ENCODE measurements around the gene PUM2. TPM values are rescaled to one million over a fixed set of nuclear protein-coding genes. Genes with fewer than 3 reads are reported as not detected.
"Not testable (repeated sequence)": the region's sequence is repeated elsewhere in the genome, so short reads cannot be mapped to it uniquely, and the experiment has no call there.

Gene PUM2
- polyA plus RNA-seq, 10 donors: 48.5 to 73.3 (median 61.9) TPM

- DNase-seq: no peak
Observed at GRCh38 chr2:20294231-20294630, 56.4 kb downstream of the PUM2 start.

- no peak for DNase-seq
Observed at GRCh38 chr2:20292984-20293383, 57.7 kb downstream of the PUM2 start.

GRCh38 chr2:20291846-20292408, 58.7 kb downstream of the PUM2 start:
- DNase-seq: no peak

GRCh38 chr2:20291106-20291564, 59.5 kb downstream of the PUM2 start:
- DNase-seq: peak; percentile 32 to 72 (median 62)

- no peak for DNase-seq
Observed at GRCh38 chr2:20288642-20289340, 61.9 kb downstream of the PUM2 start.

- peak; percentile 45 to 88 (median 70) for DNase-seq
Observed at GRCh38 chr2:20282916-20283592, 67.6 kb downstream of the PUM2 start.

GRCh38 chr2:20281876-20282275, 68.8 kb downstream of the PUM2 start:
- DNase-seq: peak in 2 of 3 donors; percentile 3 to 44

- DNase-seq: no peak
Observed at GRCh38 chr2:20273042-20273441, 77.6 kb downstream of the PUM2 start.

DNA sequence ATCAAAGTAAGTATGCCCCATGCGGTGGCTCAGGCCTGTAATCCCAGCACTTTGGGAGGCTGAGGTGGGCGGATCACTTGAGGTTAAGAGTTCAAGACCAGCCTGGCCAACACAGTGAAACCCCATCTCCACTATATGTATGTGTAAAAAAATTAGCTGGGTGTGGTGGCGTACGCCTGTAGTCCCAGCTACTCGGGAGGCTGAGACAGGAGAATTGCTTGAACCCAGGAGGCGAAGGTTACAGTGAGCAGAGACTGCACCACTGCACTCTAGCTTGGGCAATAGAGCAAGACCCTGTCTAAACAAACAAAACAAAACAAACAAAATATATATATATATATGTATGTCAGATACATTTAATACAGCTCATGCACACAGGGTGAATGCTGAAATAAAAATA, 82.3 kb downstream of the PUM2 start:
- DNase-seq: not testable (repeated sequence)

DNA sequence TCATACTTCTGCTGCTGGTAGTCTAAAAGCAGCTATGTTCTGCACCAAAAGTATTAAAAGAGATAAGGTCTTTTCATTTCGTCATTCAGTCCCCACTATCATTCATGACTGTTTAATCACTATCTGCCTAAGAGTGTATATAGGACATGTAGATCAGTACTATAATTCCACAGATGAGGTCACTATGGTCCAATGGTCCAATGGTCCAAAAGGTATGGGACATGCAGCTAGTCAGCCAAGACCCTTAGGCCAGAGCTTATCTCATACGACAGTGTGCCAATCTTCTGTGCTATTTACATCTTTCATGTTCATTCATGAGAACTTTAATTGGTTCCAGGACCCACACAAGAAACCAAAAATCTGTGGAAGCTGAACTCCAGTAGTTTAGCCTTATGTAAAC, 83.1 kb downstream of the PUM2 start:
- no peak for DNase-seq

- DNase-seq: no peak
Observed at GRCh38 chr2:20264629-20265028, 86.0 kb downstream of the PUM2 start.

GRCh38 chr2:20257411-20257810, 93.2 kb downstream of the PUM2 start:
- DNase-seq: no peak

DNA sequence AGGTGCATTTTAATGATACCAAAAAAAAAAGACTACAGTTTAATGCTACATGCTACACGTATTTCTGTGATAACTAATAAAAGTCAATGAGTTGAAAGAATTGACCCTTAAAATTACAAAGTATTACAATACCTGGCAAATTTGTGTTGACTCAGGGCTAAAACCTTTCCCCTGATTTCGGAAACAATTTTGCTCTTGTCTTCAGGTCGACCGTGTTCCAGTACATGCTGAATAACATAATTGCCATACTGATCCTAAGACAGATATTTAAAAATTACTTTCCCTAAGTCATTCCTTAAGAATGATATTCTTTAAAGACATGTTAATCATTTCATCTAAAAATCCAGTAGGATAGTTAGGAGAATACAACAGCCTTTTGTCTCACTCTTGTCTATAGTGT, 95.9 kb downstream of the PUM2 start:
- DNase-seq: no peak

GRCh38 chr2:20250436-20250835, 100.2 kb downstream of the PUM2 start:
- no peak for DNase-seq

DNA sequence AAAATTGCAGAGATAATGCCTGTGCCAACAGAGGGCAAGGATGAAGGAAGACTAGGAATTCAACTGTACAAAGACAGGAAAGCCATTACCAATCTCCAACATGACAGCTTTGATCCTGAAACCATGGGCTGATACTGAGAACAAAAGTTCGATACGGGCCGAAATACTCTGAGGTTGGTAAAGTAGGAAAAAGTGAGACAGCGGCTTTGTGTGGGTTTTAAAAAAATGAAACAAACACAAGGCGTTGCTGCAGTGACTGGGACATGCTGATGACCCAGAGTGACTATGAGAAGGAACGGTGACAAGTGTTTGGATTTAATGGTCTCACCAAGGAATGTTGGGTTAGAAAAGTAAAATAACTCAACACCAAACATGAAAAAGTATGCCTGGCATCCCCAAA, 101.5 kb downstream of the PUM2 start:
- no peak for DNase-seq

DNA sequence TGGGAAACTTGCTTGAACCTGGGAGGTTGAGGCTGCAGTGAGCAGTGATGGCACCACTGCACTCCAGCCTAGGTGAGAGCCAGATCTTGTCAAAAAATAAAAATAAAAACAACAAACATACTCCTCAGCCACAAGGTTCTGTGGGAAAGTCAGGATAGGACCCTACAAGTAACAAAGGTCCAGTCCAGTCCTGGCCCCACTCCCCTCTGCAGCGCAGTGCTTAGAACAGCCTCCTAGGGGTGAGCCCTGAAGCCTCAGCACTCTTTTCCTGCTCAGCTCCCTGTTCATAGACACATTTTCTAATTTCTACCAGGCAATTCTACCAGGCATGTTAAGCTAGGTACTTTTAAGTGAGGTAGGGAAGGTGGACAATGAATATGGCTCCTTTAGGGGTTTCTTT, 103.6 kb downstream of the PUM2 start:
- no peak for DNase-seq

- not testable (repeated sequence) for DNase-seq
Observed at GRCh38 chr2:20243637-20244036, 107.0 kb downstream of the PUM2 start.

DNA sequence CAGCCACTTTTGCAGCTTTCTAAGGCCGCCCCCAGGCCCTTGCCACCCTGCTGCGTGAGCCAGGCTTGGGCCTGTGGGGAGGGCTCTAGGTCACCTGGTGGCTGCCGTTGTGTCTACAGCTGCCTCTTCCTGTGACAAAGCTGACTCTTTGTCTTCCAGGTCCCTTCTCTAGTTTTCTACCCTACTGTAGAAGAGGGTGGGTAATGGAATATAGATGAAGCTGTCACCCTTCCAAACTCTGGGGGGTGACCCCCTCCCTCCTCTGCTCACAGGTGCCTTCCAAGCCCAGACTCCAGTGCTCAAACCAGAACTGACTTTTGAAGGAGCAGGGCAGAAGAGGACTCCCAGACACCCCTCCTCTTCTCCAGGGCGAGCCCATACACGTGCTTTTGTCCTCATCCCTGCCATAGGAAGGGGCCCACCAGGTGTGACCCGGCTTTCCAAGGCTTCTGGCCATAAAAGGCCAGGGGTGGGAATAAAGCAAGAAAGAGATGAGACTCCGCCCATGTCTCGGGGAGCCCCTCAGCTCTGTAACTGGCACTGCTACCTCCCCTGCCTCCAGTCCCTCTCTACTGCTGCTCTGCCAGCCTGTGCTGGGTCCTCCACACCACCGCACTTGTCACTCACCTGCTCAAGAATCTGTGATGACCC, 107.8 kb downstream of the PUM2 start:
- DNase-seq: no peak

- no peak for DNase-seq
Observed at GRCh38 chr2:20241973-20242726, 108.5 kb downstream of the PUM2 start.

GRCh38 chr2:20240291-20240690, 110.4 kb downstream of the PUM2 start:
- not testable (repeated sequence) for DNase-seq

GRCh38 chr2:20236496-20236895, 114.1 kb downstream of the PUM2 start:
- no peak for DNase-seq

All from muscle of back (tissue), 11 donors.